GM23248 (cell line): ENCODE data around the gene USP37.

Source experiments
- EZH2 ChIP-seq: fragments of 200-600 bp; sonication (generic); IDR thresholded peaks from 2 replicates; pipeline ENCODE4 v1.6.1; 2018; ENCODE audit warnings: antibody characterized with exemption, mild to moderate bottlenecking; ENCODE audit not compliant: insufficient read depth, poor library complexity, severe bottlenecking
- EZH2phosphoT487 ChIP-seq: fragments of 200-600 bp; sonication (generic); IDR thresholded peaks from 2 replicates; pipeline ENCODE4 v1.6.1; 2018; ENCODE audit warnings: antibody characterized with exemption, moderate library complexity, mild to moderate bottlenecking, low read depth; ENCODE audit not compliant: insufficient read depth

DNA sequence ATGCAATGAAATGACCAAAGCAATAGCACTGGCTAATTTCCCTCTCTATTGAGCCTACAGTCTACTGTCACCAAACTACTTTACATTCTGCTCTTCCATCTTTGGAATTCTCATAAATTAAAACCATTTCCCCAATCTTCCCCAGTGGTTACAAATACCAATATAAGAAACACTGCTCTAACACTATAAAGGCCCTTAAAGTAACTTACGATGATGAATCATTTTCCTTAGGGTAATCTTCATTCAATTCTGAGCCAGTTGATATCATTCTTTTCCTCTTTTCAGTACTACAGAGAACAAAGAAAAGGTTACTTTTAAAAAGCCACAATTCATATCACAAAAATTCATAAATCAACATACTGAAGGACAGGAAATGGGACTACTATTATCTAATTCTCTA, 22.1 kb downstream of the USP37 start:
- no peak for TF ChIP-seq EZH2
- TF ChIP-seq EZH2phosphoT487: no peak
